G401 (cell line): ENCODE data around the gene UBXN11. TPM values are rescaled to one million over a fixed set of nuclear protein-coding genes. Genes with fewer than 3 reads are reported as not detected.

Experiments
- DNase-seq: peaks from one replicate; pipeline ENCODE4 v3.0.0-alpha.2; 2015; ENCODE audit warnings: low spot score
- in situ Hi-C: cut with HindIII; loops from 2 replicates; pipeline ENCODE4 v1.10.0; 2016; ENCODE audit warnings: low sequenced_read_pairs, mixed read lengths
- total RNA-seq: library from RNA; depleted of rRNA; stranded (reverse); fragments of >200 nt; shearing (Covaris generic); gene quantifications from 2 replicates; pipeline ENCODE4 v1.2.3, GENCODE V29; 2014; rRNA removed

UBXN11 gene, protein sequence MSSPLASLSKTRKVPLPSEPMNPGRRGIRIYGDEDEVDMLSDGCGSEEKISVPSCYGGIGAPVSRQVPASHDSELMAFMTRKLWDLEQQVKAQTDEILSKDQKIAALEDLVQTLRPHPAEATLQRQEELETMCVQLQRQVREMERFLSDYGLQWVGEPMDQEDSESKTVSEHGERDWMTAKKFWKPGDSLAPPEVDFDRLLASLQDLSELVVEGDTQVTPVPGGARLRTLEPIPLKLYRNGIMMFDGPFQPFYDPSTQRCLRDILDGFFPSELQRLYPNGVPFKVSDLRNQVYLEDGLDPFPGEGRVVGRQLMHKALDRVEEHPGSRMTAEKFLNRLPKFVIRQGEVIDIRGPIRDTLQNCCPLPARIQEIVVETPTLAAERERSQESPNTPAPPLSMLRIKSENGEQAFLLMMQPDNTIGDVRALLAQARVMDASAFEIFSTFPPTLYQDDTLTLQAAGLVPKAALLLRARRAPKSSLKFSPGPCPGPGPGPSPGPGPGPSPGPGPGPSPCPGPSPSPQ
- 21.0 and 27.3 TPM in 2 replicates for total RNA-seq

DNA sequence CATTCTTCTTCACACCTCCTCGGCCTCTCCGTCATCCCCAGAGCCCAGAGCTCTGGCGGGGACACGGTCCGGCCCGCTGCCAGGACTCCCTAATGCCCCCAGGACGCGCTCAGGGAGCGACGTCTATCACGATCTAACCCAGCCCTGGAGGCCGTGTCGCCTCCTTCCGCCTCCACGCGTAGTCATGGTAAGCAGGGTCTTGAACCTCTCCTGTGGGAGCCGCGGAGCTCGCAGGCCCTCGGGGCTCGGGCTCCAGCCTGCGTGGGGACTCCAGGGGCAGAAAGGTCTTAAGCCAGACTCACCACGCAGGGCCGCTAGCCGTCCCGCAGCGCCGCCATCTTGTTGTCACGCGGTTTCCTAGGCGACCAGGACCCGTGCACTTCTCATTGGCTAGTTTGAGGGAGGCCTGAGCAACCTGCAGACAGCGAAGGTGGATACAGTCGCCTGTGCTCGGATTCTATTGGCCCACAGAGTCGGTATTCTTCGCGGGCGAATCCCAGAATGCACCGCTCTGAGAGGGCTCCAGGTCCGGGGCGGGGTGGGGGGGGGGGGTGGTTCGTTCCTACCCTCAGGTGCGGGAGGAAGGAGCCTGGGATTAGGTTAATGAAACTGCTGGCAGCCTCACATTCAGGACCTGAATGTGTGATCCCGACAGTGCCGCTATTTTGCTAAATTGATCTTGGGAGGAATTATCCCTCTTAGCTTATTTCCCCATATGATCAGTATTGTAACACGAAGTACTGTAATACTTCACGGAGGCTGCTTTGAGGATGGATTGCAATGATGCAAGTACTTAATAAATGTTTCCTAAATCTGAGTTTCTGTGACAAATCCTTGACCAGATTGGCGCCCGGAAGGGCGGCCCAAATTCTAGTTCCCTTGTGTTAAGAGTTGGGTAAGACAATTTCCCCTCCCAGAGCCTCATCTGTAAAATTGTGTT is at the start of gene UBXN11:
UBXN11 (minus strand) TSS at position 347 of the 940 bp plus-strand sequence. CDS start 3,753 bp downstream, outside the sequence.
- in situ Hi-C loops = no loop called here
- DNase-seq = peak; percentile 98

DNA sequence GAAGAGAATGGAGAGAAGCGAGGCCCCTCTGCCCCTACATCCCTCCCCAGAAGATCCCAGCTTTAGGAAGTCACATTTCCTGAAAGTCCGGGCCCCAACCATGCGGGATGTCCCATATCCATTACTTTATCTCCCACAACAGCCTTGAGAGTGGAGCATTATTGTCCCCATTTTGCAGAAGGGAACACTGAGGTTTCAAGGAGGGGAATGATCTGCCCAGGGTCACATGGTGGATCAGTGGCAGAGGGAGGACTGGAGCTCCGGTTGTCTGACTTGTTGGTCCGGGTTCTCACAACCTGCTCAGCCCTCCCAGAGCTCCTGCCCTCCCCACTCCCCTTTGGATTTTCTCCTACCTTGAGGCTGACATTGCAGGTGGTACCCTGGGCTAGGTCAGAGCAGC is 49.7 kb upstream of the UBXN11 start:
- in situ Hi-C loops = no loop called here
- no peak for DNase-seq

DNA sequence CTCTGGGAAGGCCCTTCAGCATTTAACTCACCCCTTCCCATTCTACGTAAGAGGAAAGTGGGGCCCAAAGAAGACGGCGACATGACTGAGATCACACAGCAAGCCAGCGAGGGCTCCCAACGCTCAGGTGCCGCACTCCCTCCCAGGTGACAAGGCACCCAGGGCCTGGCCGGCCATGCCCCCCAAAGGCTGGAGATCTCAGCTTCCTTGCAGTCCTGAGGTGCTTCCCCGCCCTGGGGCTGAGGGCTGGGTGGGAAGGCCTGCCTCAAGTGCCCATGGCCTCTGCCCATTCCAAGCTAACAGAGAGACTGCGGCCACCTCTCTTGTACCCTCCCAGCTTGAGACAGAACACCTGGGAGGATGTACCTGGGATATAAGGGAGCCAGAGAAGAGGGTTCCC is 48.5 kb upstream of the UBXN11 start:
- in situ Hi-C loops = no loop called here
- no peak for DNase-seq

DNA sequence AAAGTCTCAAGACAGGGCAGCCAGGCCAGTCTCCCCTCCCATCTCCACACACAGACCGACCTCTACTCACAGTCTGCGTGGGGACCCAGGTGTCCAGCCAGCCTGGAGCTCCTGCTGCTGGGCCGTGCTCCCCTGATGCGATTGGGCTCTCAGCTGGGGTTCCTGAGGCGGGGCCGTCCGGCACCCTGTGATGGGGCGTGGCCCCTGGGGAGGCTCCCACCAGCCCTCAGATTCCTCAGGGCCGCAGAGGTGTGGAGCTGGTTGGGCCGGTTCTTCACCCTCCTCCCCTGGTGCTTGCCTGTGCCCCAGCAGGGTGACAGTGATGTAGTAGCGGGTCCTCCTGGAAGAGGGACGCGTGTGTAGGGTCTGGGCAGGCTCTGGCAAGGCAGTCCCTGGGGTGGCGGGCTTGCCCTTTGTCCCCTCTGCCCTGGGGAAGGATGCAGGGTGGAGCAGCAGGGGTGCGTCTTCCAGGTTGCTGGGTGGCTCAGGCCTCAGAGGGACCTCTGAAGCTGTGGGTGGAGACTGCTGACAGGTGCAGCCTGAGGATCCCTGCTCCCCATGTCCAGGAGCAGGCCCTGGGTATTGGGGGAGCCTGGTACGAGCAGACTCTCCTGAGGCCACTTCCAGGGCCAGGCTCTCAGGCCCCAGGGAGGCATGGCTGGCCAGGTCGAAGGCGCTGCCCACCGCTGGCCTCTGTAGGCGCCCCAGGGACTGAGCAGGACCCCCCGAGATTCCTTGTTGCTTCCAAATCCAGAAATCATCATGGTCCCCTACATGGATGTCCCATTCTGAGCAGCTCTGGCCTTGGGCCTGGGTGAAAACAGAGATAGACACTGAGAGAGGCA is 47.8 kb upstream of the UBXN11 start, which contains the start of gene CRYBG2:
CRYBG2 (minus strand) TSS at position 155 of the 845 bp plus-strand sequence. CDS start 7,473 bp downstream, outside the sequence.
- in situ Hi-C loops = no loop called here
- DNase-seq = no peak

DNA sequence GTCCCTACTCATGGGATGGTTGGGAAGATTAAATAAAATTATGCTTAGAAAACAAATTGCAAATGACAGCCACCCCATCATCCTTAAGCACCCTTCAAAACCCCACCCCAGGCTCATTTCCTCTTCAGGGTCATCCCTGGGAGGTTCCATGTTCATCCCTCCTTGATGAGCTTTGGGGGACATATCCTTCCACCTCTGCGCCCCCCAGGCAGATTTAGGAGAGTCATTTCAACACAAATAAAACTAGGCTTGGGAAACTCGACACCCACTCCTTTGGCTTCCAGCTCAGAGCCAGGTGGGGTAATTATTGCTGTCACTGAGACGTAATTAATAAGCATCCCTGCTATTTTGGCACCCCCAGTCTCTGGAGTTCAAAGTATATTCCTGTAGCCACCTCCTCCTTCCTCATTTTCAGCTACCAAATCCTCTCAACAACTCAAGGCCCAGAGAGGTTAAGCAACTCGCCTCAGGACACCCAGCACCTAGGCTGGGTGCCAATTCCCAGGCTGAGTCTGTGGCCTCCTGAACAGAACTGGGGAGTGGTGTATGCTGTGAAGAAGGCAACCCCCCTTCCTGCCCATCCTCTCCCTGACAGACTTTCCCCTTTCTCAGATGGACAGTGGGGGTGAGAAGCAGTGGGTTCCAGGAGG is 46.9 kb upstream of the UBXN11 start:
- in situ Hi-C loops = no loop called here
- DNase-seq = no peak

DNA sequence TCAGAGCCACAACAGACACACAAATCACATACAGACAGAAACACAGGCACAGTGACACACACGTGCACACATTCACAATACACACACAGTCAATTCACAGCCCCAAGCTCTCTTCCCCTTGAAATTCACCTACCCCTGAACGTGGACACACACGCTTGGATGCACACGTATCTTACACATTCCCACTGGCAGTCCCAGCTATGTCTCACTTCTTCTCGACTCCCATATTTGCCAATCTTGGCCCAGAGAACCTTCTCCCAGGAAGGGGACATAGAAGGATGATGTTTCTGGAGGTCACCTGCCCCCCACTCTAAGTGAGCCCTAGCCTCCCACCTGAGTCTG is 45.9 kb upstream of the UBXN11 start:
- no peak for DNase-seq
- in situ Hi-C loops = no loop called here

DNA sequence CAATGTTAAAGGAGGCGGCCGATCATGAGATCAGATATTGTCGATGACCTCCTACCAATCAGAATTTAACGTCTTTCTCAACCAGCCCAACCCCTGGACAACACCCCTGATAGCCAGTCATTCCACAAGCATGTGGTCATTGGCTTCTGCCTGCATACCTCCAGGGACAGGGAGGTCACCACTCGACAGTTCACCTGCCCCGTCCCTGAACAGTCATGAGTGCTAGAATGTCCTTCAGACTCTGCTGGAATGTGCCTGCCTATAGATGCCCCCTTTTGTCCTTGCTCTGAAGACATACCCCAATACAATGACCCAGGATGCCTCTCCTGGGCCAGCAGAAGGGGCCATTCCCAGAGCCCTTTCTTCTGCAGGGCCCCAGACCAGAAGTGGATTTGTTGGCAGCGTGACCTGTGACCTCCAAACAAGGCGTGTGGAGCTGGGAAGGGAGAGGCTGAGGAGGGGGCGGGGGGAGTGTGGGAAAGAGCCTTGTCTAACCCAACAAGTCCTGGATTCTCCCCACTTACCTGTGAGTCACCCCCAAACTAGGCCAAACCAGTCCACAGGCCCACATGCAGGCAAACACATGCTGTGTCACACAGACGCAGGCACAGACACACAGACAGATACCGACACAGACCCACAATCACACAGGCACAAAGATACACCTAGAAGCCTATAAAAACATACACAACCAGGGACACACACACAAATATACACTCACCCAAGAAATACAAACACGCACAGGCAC is 45.3 kb upstream of the UBXN11 start:
- DNase-seq = no peak
- in situ Hi-C loops = no loop called here

DNA sequence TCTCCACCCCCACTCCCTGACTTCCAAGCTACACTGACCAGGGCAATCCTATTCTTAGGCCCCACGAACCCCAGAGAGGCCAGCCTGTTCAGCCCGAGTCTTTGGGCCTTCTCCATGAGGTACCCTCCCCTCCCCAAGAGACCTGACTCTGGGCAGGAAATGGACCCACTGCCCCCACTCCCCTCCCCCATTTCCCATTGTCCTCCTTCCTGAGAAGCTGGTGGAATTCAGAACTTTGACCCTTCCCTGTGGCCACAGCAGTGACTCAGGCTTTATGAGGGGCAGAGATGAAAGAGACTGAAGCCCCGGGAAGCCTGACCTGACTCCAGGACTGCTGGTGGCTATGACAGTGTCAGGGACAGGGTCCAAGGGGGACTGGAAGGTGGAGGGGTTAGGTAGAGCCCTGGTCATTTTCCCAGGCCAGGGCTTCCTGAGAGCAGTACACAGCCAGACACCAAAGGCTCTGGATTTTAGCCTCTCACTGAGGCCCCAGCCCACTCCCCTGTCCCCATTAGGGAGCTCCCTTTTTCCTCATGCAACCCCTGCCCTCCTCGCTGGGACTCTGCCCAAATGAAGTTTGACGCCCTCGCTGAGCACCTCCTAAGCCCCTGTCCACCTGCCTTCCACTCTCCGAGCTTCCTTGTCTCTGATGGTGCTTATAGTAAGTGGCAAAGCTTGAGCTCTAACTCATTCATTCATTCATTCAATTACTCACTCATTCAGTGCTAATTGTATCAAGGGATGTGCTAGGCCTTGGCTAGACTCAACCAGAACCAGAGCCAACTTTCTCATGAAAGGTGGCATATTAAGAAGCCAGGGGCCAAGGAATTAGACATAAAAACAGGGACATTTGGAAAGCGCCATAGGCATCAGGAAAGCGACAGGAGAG is 44.5 kb upstream of the UBXN11 start:
- in situ Hi-C loops = no loop called here
- no peak for DNase-seq

DNA sequence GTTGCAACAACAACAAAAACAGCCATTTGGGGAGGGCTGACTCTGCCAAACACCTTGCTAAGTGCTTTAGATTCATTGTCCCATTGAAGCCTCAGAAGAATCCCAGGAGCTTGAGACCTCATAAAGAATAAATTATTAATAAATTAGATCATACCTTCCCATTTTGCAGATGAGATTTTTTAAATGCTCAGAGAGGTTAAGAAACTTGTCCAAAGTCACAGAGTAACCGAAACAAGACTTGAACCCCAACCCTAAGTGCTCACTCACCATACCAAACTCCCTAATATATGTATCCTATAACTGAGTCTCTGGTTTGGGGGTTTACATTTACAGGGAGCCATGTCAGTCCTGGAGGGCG is 43.9 kb upstream of the UBXN11 start:
- DNase-seq = no peak
- in situ Hi-C loops = no loop called here

DNA sequence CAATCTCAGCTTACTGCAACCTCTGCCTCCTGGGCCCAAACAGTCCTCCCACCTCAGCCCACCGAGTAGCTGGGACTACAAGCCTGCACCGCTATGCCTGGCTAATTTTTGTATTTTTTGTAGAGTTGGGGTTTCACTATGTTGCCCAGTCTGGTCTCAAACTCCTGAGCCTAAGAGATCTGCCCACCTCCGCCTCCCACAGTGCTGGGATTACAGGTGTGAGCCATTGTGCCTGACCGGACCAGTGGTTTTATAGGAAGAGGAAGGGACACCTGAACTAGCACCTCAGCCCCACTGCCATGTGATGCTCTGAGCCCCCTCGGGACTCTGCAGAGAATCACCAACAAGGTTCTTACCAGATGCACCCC is 43.4 kb upstream of the UBXN11 start:
- no peak for DNase-seq
- in situ Hi-C loops = no loop called here

DNA sequence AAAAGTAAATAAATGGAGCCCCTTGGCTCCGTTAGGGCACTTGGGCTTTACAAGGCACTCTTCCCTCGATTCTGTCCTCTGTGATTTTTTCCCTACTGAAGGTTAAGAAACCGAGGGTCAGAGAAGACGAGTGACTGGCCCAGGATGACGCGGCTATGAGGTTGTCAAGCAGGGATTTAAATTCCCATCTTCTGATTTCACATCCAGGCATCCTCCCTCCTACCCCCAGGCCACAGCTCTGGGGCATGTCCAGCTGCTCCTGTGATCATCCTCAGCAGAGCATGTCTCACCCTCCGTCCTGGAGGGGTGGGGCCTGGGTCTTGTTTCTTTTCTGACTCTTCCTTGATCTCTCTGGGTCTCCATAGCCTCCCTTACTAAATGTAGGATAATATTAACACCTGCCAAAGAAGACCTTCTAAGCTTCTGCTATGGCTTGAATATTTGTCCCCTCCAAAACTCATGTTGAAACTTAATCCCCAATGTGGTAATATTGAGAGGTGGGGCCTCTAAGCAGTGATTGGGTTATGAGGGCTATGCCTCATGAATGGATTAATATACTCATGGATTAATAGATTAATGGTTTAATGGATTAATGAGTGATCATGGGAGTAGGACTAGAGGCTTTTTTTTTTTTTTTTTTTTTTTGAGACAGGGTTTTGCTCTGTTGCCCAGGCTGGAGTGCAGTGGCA is 42.9 kb upstream of the UBXN11 start:
- in situ Hi-C loops = no loop called here
- no peak for DNase-seq

DNA sequence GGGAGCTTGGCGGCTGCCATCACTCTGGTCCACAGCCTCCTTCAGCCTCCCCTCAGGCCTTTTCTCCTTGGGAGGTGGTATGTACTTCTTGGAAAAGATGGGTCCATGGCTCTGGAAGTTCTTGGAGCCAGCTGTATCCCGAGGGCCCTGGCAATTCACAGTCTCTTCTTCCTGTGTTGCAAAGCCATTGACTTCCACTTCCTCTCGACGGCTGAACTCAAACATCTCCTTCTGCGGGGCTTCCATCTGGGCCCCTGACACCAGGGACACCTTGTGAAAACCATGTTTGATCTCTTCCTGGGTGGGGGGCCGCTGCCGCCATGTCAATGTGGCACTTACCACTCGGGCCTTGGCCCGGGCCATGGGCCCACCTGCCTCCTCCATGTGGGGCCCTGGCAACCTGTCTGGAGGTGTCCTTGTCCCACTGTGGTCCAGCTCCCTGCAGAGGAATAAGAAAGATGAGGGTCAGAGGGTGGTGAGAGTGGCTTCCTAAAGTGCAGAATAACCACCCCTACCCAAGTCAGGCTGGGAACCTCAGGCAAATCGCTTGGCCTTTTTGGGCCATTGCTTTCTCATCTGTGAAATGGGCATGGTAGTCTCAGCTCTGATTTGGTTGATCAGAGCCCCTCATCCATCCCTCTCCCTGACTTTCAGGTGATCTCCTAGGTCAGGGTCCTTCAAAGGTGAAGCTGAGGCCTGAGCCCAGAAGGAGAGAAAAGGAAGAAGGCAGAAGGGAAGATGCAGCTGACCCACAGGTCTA is 40.0 kb upstream of the UBXN11 start:
- in situ Hi-C loops = no loop called here
- DNase-seq = no peak

DNA sequence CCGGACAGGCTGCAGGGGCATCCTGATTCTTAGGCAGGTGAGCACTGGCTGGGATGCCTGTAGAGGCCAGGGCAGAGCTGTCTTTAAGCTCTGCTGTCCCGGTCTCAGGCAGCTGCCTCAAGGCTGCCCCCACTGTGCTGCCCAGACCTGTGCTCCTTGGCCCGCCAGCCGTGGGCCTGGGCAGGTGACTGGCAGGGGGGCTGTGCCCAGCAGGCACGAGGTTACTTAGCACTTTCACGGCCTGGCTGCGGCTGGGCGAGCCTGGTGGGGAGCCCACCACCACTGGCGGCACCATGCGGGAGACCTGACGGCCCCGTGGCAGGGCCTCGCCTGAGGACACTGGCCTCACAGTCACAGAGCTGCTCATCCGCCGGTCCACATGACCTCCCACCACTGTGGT is 39.3 kb upstream of the UBXN11 start:
- no peak for DNase-seq

DNA sequence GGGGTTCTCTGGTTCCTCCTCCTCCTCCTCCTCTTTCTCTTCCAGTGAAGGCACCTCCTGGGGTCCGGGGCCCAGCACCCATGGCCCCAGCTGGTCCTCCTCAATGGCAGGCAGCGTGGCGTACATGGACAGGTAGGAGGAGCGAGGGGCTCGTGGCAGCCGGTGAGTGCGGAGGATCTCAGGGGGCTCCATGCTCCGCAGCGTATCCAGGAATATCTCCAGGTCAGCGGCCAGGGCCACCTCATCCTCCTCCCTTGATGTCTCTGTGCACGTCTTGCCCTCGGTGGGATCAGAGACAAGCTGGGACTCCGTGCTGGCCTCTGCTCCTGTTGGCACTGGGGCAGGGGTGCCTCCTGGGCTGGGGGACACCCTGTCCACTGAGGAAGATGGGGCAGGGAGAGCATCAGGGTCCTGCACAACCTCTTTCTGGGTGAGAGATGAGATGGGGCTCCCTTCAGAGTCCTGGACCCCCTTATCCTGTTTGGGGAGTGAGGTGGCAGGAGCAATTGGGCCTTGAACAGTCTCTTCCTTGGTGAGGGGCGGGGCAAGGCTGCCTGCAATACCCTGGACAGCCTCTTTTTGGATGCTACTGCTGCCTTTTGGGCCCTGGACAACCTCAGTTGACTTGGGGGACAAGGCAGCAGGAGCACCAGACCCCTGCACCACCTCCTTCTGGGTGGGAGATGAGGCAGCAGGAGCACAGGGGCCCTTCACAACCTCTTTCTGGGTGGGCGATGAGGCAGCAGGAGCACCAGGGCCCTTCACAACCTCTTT is 37.9 kb upstream of the UBXN11 start:
- in situ Hi-C loops = loop anchor here (5.0 kb wide), 1 partner anchor 48 kb away; no protein-coding TSS in a partner anchor
- no peak for DNase-seq

More for the DNA sequence above, 39.3 kb upstream of the UBXN11 start:
- in situ Hi-C loops = no loop called here

DNA sequence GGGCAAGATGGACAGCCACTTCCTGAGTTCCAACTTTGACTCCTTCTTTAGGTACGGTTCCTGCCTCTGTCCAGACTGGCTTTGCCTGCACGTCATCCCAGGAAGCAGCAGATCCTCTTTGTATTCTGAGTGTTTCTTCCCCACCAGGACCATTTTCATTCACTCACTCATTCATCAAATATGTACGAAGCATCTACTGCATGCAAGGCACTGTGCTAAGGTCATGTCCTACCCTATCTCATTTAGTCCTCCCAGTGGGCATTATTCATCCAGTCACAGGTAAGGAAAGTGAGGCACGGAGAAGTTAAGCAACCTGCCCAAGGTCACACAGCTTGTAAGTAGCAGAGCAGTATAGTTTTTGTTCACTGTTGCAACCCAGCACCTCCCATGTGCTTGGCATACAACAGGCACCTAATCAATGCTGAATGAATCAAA is 33.6 kb upstream of the UBXN11 start:
- no peak for DNase-seq
- in situ Hi-C loops = loop anchor here (5.0 kb wide), 1 partner anchor 52 kb away; no protein-coding TSS in a partner anchor
